DMS79 treated with DMSO at 0.1 percent for 48 hours (cell line): ENCODE results near the gene GLIS2.

Source experiments
- DNase-seq: peaks from one replicate; lab custom pipeline; 2025; lab: John Stamatoyannopoulos, UW

The GLIS2 gene

GRCh38 chr16:4370151-4370550 lies 54.3 kb downstream of the GLIS2 start:
- DNase-seq = no peak

GRCh38 chr16:4370570-4371356 lies 54.9 kb downstream of the GLIS2 start:
- no peak for DNase-seq

- no peak for DNase-seq
Observed at GRCh38 chr16:4371357-4372000, 55.6 kb downstream of the GLIS2 start, which contains the start of gene VASN. Gene VASN (plus strand): TSS chr16:4371848. CDS start chr16:4380878, 9,030 bp downstream.

GRCh38 chr16:4372001-4372577 lies 56.2 kb downstream of the GLIS2 start:
- no peak for DNase-seq

GRCh38 chr16:4372578-4373355 lies 56.9 kb downstream of the GLIS2 start:
- DNase-seq = no peak

- no peak for DNase-seq
Observed at GRCh38 chr16:4373356-4373908, 57.6 kb downstream of the GLIS2 start.

GRCh38 chr16:4373909-4374742 lies 58.3 kb downstream of the GLIS2 start:
- no peak for DNase-seq

- no peak for DNase-seq
Observed at GRCh38 chr16:4375717-4376116, 59.9 kb downstream of the GLIS2 start.

GRCh38 chr16:4376126-4376892 lies 60.4 kb downstream of the GLIS2 start:
- no peak for DNase-seq

GRCh38 chr16:4376893-4377572 lies 61.2 kb downstream of the GLIS2 start:
- DNase-seq = no peak

- no peak for DNase-seq
Observed at GRCh38 chr16:4377573-4378154, 61.8 kb downstream of the GLIS2 start.

GRCh38 chr16:4378161-4378666 lies 62.3 kb downstream of the GLIS2 start:
- no peak for DNase-seq

- DNase-seq = no peak
Observed at GRCh38 chr16:4378999-4379690, 63.3 kb downstream of the GLIS2 start.

- DNase-seq = no peak
Observed at GRCh38 chr16:4380119-4381063, 64.5 kb downstream of the GLIS2 start.

- DNase-seq = no peak
Observed at GRCh38 chr16:4381072-4381934, 65.4 kb downstream of the GLIS2 start.
